Inflammatory macrophage treated with lipopolysaccharide for 1 hour (primary cell): ENCODE results near the gene STAT1.

ENCODE experiments used
- DNase-seq, 2 donors: peaks; one replicate each; pipeline ENCODE4 v3.0.0-alpha.2; 2020 to 2022

STAT1 gene

DNA sequence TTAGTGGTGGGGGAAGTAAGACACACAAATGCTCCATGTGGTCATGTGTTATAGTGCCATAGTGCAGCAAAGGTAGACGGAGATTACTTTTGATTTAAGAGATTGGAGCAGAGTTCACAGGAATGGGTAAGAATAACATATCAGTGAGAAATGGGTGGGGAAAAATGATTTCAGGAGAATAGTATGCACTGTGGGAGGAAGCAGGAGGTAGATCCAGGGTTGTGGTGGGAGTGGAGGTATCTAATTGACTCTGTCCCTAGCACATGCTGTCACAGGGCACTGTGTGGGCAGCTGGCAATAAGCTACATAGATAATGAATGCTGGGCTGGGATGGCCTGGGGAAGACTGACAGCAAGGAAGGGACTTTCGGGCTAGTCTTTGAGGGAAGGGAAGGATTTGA is 65.3 kb downstream of the STAT1 start:
- DNase-seq, result peak in 1 of 2 donors; percentile 59

DNA sequence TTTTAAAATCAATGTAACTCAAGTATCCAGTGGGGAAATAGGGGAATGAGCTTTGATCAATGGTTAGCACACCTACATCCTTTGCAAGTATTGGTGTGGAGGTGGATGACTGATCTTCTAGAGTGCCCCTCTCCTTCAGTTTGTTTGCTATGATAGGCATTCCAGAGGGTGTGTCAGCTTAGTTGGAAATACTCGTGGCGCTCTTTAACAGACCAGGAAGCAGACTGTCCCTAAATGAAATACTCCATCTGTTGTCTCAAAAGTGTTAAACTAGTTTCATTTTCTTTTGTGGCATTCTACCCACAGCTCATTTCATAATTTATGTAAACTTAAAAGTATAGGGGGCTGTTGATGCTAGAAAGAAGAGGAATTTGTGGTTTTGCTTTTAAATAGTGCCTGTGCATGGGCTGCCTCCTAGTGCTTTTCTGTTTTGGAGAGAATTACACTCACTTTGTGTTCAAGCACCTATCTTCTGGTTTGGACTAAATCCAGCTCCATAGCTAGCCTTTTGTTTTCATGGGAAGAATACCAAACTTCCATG is 66.2 kb downstream of the STAT1 start:
- peak; percentile 52 to 72 for DNase-seq

DNA sequence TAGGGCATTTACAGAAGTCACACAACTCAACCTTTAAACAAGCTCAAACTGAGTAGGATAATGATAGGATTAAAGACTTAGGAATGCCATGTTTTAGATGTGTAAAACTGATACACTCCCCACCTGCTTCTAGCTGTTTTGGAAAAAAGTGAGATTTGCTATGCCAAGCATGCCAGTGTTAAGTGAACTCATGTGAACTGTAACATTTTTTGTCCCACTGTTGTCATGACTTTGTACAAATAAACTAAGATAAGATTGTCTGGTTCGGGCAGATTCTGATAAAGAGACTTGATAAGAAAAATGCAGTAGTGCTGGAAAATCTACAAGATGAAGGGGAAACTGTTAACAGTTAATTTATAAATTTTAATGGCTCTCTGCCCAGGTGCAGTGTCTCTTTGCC is 66.8 kb downstream of the STAT1 start:
- DNase-seq, result no peak

DNA sequence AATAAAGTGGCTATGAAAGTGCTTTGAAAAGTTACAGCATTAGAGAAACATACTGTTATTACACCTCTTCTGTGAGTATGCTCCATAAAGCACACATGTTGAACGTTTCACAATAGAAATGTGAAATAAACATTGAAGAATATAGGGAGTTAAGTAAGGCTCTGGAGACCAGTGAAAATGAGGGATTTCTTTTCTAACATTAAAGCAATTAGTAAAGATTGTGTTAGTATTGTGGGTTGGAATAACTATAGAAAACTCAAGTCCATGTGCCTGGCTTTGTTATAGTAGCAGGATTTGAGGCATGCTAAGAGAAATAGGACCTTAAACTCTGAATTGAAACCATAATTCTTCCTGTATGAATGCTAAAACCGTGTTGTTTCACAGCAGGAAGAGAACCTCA is 70.3 kb downstream of the STAT1 start:
- no peak for DNase-seq

DNA sequence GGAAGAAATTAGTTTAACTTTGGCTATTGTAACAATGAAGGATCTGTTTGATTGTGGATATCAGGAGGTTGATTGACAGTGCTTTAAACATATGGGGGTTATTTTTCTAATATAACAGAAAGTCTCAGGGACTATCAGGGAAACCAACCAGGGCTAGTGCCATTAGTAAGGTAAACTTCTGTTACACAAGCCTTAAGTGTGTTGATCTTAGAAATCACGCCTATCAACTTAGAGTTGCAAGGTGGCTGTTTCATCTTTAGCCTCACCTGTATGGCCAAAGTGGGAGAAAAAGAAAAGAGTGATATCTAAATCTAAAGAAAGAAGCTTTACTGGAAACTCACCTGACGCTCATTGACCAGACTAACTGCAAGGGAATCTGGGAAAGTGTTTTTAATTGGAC is 71.3 kb downstream of the STAT1 start:
- no peak for DNase-seq

DNA sequence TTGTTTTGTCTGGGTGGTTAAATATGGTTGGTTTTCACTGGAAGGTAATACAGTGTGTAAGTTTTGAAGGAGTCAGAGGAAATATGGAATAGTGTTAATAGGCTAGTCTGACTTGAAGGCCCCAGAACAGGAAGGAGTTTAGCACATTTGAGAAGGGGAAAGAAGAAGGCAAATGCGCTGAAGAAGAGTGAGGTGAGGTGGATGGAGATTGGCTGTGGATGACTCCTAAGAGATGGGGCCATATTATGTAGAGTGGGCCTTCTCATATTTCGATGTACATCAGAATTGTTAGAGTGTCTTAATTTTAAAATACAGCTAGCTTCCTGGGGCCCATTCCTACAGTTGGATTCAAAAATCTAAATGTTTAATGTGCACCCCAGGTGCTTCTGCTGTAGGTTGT is 72.4 kb downstream of the STAT1 start:
- no peak for DNase-seq

DNA sequence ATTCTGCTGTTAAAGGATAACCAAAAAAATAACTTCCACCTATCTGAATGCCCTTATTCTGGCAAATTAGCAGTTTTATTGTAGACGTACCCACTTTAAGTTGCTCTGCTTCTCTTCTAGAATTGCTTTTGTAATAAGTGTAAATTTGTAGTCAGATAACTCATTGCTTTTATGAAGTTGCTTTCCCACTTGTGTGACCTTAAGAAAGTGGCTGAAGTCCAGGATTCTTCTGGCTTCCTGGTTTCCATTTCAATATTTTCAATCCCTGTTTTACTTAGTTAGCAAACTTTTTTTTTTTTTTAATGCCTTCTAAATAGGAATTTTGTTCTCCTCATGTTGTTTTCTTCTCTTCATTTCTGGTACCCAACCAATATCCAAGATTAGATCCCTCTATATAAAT is 73.5 kb downstream of the STAT1 start:
- DNase-seq, result no peak

DNA sequence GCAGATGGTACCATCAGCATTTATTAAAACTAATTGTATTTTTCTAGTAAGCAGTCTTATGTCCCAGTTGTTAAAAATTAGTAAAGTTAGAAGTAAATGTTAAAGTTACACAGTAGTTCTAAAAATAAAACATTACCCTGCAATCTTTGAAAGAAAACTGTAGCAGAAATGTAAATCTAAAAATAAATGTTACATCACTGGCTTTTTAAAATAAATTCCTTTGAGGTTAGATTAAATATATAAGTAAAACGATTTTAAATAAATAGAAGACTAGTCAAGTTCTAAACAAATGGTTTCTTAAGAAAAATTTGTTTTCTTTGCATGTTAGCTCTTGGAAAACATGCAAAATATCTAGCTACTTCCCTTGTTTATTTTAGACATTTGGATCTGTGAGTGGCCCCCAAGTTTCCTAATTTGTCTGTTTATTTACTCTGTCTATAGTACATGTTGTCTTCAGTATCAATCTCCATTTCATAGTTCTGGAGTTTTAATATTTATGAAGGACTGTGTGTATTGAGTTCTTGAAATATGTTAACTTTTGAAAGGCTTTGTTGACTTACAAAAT is 75.1 kb downstream of the STAT1 start:
- no peak for DNase-seq

DNA sequence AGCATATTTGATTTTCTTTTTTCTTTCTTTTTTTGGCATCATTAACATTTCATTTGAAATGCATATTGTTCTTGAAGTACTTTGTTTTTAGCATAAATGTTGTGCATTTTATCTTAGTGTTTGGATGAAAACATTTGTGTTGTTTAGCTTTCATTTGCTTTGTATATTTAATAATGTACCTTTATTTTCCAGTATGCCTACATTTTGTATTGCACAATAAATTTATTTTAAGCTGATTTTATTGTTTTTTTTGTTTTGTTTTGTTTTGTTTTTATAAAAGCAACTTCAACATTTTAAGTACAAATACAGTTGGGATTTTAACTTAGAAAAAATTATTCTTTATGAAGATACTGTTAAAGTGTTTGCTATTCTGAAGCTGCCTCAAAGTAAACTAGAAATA is 78.9 kb downstream of the STAT1 start:
- no peak for DNase-seq

DNA sequence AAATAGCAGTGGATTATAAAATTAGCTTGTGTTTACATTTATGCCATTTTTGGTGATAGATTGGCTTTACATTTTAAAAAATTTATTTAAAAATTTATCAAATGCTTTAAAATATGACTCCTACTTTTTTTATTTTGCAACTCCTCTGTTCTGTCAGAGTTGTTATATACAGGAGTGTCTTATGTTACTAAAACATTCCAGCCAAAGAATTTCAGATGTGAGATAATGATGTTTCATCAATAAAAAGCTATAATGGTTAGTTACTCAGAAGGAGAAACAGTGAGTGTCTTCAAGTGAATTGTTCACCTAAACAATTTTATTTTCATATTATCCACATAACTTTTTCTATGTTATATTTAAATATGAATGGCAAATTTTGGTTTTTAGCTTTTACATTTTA is 80.6 kb downstream of the STAT1 start:
- no peak for DNase-seq

DNA sequence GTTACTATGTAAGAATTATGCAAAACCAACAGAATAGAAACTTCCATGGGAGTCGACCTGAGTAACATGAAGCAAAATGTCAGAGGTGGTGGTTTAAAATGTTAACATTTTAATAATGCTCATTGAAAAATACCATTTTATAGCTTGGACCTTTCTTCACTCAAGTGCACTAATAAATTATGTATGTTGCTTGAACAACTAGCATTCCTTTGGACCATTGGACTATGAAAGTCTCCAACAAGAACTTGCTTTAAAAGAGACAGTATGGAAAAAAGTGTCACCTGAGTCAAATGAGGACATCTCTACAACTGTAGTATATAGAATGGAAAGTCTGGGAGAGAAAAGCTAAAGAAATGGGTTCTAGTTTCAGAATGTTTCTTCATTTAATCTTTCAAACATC is 81.5 kb downstream of the STAT1 start:
- DNase-seq, result no peak

DNA sequence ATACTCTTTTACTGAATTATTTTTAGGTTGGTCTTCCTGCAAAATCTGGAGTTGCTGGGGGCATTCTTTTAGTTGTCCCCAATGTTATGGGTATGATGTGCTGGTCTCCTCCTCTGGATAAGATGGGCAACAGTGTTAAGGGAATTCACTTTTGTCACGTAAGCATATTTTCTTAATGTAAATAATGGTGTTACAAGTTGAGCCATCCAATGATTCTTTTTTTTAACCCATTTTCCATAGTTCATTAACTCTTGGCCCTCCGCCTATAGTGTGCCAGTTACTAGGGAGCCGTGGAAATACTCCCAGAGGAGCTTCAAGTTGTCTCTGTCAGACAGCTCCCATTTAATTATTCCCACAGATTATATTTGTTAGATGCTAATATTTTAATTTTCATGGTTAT is 83.6 kb downstream of the STAT1 start:
- no peak for DNase-seq

DNA sequence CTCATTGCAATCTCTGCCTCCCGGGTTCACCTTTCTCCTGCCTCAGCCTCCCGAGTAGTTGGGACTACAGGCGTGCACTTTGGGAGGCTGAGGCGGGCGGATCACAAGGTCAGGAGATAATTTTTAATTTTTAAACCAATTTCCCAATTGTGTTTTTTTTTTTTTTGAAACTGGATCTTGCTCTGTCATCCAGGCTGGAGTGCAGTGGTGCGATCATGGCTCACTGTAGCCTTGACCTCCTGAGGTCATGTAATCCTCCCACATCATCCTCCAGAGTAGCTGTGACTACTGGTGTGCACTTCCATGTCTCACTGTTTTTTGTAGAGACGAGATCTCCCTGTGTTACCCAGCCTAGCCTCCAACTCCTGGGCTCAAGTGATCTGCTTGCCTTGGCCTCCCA is 84.1 kb downstream of the STAT1 start:
- DNase-seq, result peak in 1 of 2 donors; percentile 15

DNA sequence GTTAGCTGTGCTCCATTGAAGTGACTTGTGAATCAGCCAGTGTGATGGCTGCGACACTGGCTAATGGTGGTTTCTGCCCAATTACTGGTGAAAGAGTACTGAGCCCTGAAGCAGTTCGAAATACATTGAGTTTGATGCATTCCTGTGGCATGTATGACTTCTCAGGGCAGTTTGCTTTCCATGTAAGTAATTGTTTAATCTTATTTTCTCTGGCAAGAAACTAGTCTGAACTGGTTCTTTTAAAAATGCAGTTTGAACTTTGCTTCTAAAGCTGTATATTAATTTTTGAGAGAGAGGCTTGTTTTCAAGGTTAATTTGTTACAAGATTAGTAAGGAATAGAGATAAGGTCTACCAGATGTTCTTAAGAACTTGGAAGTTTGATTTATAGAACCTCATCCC is 86.7 kb downstream of the STAT1 start:
- DNase-seq, result no peak

DNA sequence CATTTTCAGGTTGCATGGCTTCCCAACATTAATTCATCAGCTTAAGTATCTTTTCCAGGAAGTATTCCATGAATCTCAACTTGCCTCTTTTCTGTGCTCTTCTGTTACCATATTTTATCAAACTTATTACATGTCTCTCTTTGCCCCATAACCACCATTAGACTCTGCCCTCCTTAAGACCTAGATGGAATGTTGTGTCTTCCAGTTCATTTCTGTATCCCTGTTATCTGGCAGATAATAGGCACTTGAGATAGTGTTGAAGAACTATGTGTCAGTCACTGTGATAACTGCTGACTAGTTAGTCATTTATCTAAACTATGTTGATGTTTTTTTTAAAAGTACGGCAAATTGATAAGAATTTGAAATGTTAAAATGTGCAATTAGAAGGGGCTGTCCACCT is 91.6 kb downstream of the STAT1 start:
- DNase-seq, result no peak

DNA sequence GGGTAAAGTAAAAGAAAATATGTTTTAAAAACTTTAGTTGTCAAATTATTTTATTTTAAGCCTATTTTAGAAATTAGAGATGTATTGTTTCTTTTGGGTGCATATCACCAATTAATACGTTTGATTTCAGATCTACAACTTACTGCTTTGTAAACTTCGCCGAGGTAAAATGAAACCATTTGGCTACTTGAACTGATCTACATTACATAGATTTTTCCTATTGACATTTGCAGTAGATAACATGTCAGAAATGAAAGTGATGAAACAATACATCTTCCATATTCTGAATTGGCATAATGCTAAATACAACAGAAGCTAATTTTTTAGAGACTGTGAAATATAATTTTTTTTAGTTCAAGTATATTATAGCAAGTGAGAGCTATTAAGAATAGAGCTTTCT is 93.9 kb downstream of the STAT1 start:
- DNase-seq, result no peak
